Tibial artery (tissue), 4 donors: ENCODE results near the gene ECEL1.

Experiments
- DNase-seq, 2 donors: peaks; one replicate each; pipeline ENCODE4 v3.0.0-alpha.2; 2019
- H3K27ac ChIP-seq, 2 donors: fragments of 200-600 bp; sonication (generic) in 1 of 2; 1 replicate in 1 of 2; 2 replicates in 1 of 2; pipeline ENCODE4 v1.5.1; 2018 to 2019; ENCODE audit warnings: mild to moderate bottlenecking in 1 of 2
- H3K27me3 ChIP-seq, 2 donors: fragments of 200-600 bp; sonication (generic) in 1 of 2; one replicate each; pipeline versions ENCODE4 v1.5.1 to v1.6.0; 2016 to 2019
- H3K36me3 ChIP-seq, 3 donors: fragments of 200-600 bp; sonication (generic) in 2 of 3; one replicate each; pipeline ENCODE4 v1.5.1; 2016 to 2019; ENCODE audit warnings: mild to moderate bottlenecking in 2 of 3
- H3K4me1 ChIP-seq, 4 donors: fragments of 200-600 bp; sonication (generic) in 2 of 4; 1 replicate in 3 of 4; 2 replicates in 1 of 4; pipeline ENCODE4 v1.5.1; 2016 to 2019
- H3K4me3 ChIP-seq, 2 donors: fragments of 200-600 bp; sonication (generic) in 1 of 2; 1 replicate in 1 of 2; 2 replicates in 1 of 2; pipeline ENCODE4 v1.5.1; 2018 to 2019; ENCODE audit warnings: mild to moderate bottlenecking in 2 of 2
- H3K9me3 ChIP-seq, 3 donors: fragments of 200-600 bp; sonication (generic) in 1 of 3; one replicate each; pipeline ENCODE4 v1.5.1; 2016 to 2019
- CTCF ChIP-seq, 2 experiments: fragments of 200-600 bp in 1 of 2; fragments of 450-650 bp in 1 of 2; IDR thresholded peaks; one replicate each; pipeline ENCODE4 v1.5.1; 2017 to 2019; ENCODE audit warnings: antibody characterized with exemption in 2 of 2, mild to moderate bottlenecking in 1 of 2, moderate library complexity in 1 of 2
- intact Hi-C: fragments of 100-400 bp; cut with DNase I; formaldehyde crosslinking; loops from one replicate; pipeline ENCODE4 v1.15.0; 2023; ENCODE audit warnings: low total_unique reads

ECEL1 gene

GRCh38 chr2:232528746-232529460, 41.3 kb upstream of the ECEL1 start:
- TF ChIP-seq CTCF (IDR thresholded peaks at IDR 0.05): no peak
- no peak overlapping the region for H3K4me3 ChIP-seq
- intact Hi-C loops: no loop called here
- peaks cover 0 to 14% (median 5%) of the 10 kb centered on the region in 4 donors for H3K4me1 ChIP-seq
- DNase-seq: no peak
- H3K27me3 ChIP-seq: peaks cover 0 to 39% of the 10 kb centered on the region in 2 donors
- H3K9me3 ChIP-seq: no peaks in the 10 kb centered on the region
- H3K36me3 ChIP-seq: no peaks in the 10 kb centered on the region
- H3K27ac ChIP-seq: no peak overlapping the region

- Histone ChIP-seq H3K4me1 (peaks cover 0 to 23% (median 11%) of the 10 kb centered on the region in 4 donors), H3K36me3 (no peaks in the 10 kb centered on the region), H3K4me3 (no peak overlapping the region), H3K27me3 (peaks cover 0 to 48% of the 10 kb centered on the region in 2 donors), H3K9me3 (no peaks in the 10 kb centered on the region), H3K27ac (no peak overlapping the region)
- TF ChIP-seq CTCF (IDR thresholded peaks at IDR 0.05): no peak
- DNase-seq: no peak
- intact Hi-C loops: no loop called here
These were observed 40.4 kb upstream of the ECEL1 start for GRCh38 chr2:232527905-232528470.

- Histone ChIP-seq H3K27me3 (peaks cover 4 to 64% of the 10 kb centered on the region in 2 donors), H3K27ac (no peak overlapping the region), H3K36me3 (no peaks in the 10 kb centered on the region), H3K4me1 (peaks cover 0 to 37% (median 24%) of the 10 kb centered on the region in 4 donors), H3K9me3 (no peaks in the 10 kb centered on the region), H3K4me3 (no peak overlapping the region)
- no peak for DNase-seq
- TF ChIP-seq CTCF (IDR thresholded peaks at IDR 0.05): no peak
- intact Hi-C loops: no loop called here
These were observed 38.8 kb upstream of the ECEL1 start for GRCh38 chr2:232526372-232526941.

GRCh38 chr2:232525791-232526371, 38.2 kb upstream of the ECEL1 start, which contains the start of gene CHRND:
Gene CHRND (plus strand): TSS chr2:232526160. CDS start chr2:232526216, 56 bp downstream.
- no peak for TF ChIP-seq CTCF (IDR thresholded peaks at IDR 0.05)
- intact Hi-C loops: no loop called here
- H3K9me3 ChIP-seq: no peaks in the 10 kb centered on the region
- no peak within 1 kb of the TSS for H3K27ac ChIP-seq
- H3K36me3 ChIP-seq: no peaks in the 10 kb centered on the region
- H3K4me3 ChIP-seq: no peak within 1 kb of the TSS
- H3K4me1 ChIP-seq: peaks cover 0 to 37% (median 24%) of the 10 kb centered on the region in 4 donors
- no peak for DNase-seq
- peaks cover 4 to 69% of the 10 kb centered on the region in 2 donors for H3K27me3 ChIP-seq

GRCh38 chr2:232525199-232525598, 37.6 kb upstream of the ECEL1 start:
- H3K27ac ChIP-seq: no peak overlapping the region
- H3K36me3 ChIP-seq: no peaks in the 10 kb centered on the region
- no peak for DNase-seq
- peaks cover 0 to 37% (median 24%) of the 10 kb centered on the region in 4 donors for H3K4me1 ChIP-seq
- no peak for TF ChIP-seq CTCF (IDR thresholded peaks at IDR 0.05)
- no peaks in the 10 kb centered on the region for H3K9me3 ChIP-seq
- H3K4me3 ChIP-seq: no peak overlapping the region
- H3K27me3 ChIP-seq: peaks cover 4 to 75% of the 10 kb centered on the region in 2 donors
- intact Hi-C loops: no loop called here
